Tibial nerve (tissue), 4 donors: ENCODE measurements around the gene SLC46A1. TPM values are rescaled to one million over a fixed set of nuclear protein-coding genes. Genes with fewer than 3 reads are reported as not detected.

ENCODE experiments used
- DNase-seq, 2 donors: peaks; one replicate each; pipeline ENCODE4 v3.0.0-alpha.2; 2019; ENCODE audit warnings: low spot score in 2 of 2
- H3K27ac ChIP-seq, 4 donors: fragments of 200-600 bp; sonication (generic) in 3 of 4; one replicate each; pipeline ENCODE4 v1.5.1; 2017 to 2019; ENCODE audit warnings: mild to moderate bottlenecking in 1 of 4
- H3K27me3 ChIP-seq, 2 donors: fragments of 200-600 bp; sonication (generic) in 1 of 2; one replicate each; pipeline versions ENCODE4 v1.5.1 to v1.6.0; 2017 to 2019
- H3K36me3 ChIP-seq, 3 donors: fragments of 200-600 bp; sonication (generic); one replicate each; pipeline ENCODE4 v1.5.1; 2018 to 2019
- H3K4me1 ChIP-seq, 4 donors: fragments of 200-600 bp; sonication (generic) in 3 of 4; one replicate each; pipeline ENCODE4 v1.5.1; 2017 to 2019
- H3K4me3 ChIP-seq, 4 donors: fragments of 200-600 bp; sonication (generic) in 3 of 4; one replicate each; pipeline ENCODE4 v1.5.1; 2017 to 2019; ENCODE audit warnings: mild to moderate bottlenecking in 1 of 4, moderate library complexity in 1 of 4
- H3K9me3 ChIP-seq, 4 donors: fragments of 200-600 bp; sonication (generic) in 3 of 4; one replicate each; pipeline ENCODE4 v1.5.1; 2017 to 2019
- CTCF ChIP-seq, 5 experiments: fragments of 200-600 bp in 3 of 5; fragments of 450-650 bp in 2 of 5; sonication (generic) in 3 of 5; IDR thresholded peaks; one replicate each; pipeline ENCODE4 v1.5.1; 2016 to 2019; ENCODE audit warnings: antibody characterized with exemption in 5 of 5, mild to moderate bottlenecking in 3 of 5, moderate library complexity in 2 of 5
- EP300 ChIP-seq, 2 donors: sonication (generic); formaldehyde crosslinking; IDR thresholded peaks; one replicate each; pipeline ENCODE4 v1.6.1; 2017; ENCODE audit warnings: antibody characterized with exemption in 2 of 2, mild to moderate bottlenecking in 1 of 2
- POLR2A ChIP-seq, 2 donors: fragments of 450-650 bp; IDR thresholded peaks; one replicate each; pipeline ENCODE4 v1.6.1; 2017; ENCODE audit warnings: antibody characterized with exemption in 2 of 2, mild to moderate bottlenecking in 2 of 2, moderate library complexity in 2 of 2
- WGBS, 2 donors: methylation state at CpG; one replicate each; pipeline ENCODE4 v1.1.5; 2018; 5-methylcytosine and 5-hydroxymethylcytosine counted together
- total RNA-seq, 4 donors: library from RNA; depleted of rRNA; stranded (reverse); fragments of >200 nt; gene quantifications; one replicate each; pipeline ENCODE4 v1.1.0, GENCODE V29; 2016

The SLC46A1 gene
- total RNA-seq, 4 donors from 2014 or later: 5.0 to 10.8 (median 6.4) TPM

DNA sequence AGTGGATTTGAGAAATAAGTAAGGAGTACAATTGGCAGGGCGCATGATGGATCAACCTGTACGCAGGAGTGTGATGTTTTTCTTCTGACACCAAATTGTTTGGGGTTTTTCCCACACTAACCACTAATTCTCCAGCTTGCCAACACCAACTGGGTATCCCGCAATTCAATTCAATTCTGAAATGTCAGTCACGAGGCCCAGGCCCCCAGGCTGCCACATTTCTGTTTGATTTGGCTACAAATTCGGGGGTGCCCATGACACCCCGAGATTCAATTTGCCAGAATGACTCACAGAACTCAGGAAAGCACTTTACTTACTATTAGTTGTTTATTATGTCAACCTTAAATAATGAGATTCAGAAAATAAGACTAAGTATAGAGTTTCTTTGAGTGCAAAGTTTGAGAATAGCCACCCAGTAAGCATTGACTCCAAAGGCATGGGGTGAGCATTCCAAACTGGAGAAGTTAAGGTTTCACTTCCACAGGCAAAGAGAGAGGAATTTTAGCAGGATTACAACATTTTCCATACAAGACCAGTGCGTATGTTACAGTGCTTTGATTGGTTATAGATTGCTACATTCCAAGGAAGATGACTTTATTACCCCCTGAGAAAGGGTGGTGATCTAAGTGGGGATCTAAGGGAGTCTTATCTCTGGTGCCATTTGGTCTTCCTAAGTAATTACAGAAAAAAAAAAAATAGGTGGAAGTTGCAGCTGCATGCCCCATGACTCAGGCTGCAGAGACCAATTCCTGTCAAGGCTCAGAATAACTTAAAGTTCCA lies 11.5 kb downstream of the SLC46A1 start:
- peaks cover 0 to 98% (median 0%) of the 10 kb centered on the region in 3 donors for H3K36me3 ChIP-seq
- DNase-seq: no peak
- no peak overlapping the region for H3K27ac ChIP-seq
- H3K27me3 ChIP-seq: no peaks in the 10 kb centered on the region
- H3K9me3 ChIP-seq: no peaks in the 10 kb centered on the region
- TF ChIP-seq POLR2A (IDR thresholded peaks at IDR 0.05) (no peak), EP300 (IDR thresholded peaks at IDR 0.05) (no peak), CTCF (IDR thresholded peaks at IDR 0.05) (no peak)
- 79 to 88% methylated on average over 7 of the region's 7 CpGs for WGBS, 2 donors
- H3K4me3 ChIP-seq: no peak overlapping the region
- H3K4me1 ChIP-seq: peaks cover 0 to 2% (median 0%) of the 10 kb centered on the region in 4 donors

GRCh38 chr17:28392491-28392890 lies 13.5 kb downstream of the SLC46A1 start:
- Histone ChIP-seq H3K27ac (no peak overlapping the region), H3K9me3 (no peaks in the 10 kb centered on the region), H3K27me3 (no peaks in the 10 kb centered on the region), H3K36me3 (peaks cover 0 to 98% (median 7%) of the 10 kb centered on the region in 3 donors), H3K4me3 (no peak overlapping the region), H3K4me1 (no peaks in the 10 kb centered on the region)
- TF ChIP-seq POLR2A (IDR thresholded peaks at IDR 0.05) (no peak), EP300 (IDR thresholded peaks at IDR 0.05) (no peak), CTCF (IDR thresholded peaks at IDR 0.05) (no peak)
- no peak for DNase-seq
- 67 to 71% methylated on average over 10 of the region's 10 CpGs for WGBS, 2 donors

- Histone ChIP-seq H3K27ac (no peak overlapping the region), H3K4me1 (no peaks in the 10 kb centered on the region), H3K27me3 (no peaks in the 10 kb centered on the region), H3K36me3 (peaks cover 0 to 91% (median 7%) of the 10 kb centered on the region in 3 donors), H3K4me3 (no peak overlapping the region), H3K9me3 (no peaks in the 10 kb centered on the region)
- TF ChIP-seq EP300 (IDR thresholded peaks at IDR 0.05) (no peak), POLR2A (IDR thresholded peaks at IDR 0.05) (no peak), CTCF (IDR thresholded peaks at IDR 0.05) (no peak)
- WGBS, 2 donors: 68 to 69% methylated on average over 2 of the region's 2 CpGs
- no peak for DNase-seq
These were observed 14.6 kb downstream of the SLC46A1 start for GRCh38 chr17:28391401-28391800.

DNA sequence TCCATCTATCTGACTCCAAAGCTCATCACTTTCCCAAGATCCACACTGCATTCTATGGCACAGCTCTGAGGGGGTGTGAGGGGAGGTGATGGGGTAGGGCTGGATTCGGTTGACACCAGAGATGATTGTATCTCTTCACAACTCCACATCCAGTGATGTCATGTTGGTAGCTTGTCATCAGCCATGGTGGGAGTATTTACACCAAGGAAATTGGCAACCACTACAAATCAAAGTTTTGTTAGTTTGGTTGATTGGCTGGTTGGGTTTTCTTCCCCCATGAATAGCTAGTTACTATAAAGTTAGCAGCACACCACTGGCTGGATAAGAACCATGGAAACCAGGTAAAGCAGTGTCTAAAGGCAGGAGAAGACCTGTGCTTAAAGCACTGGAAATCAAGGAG lies 15.0 kb downstream of the SLC46A1 start:
- no peaks in the 10 kb centered on the region for H3K9me3 ChIP-seq
- peaks cover 0 to 91% (median 7%) of the 10 kb centered on the region in 3 donors for H3K36me3 ChIP-seq

More for the DNA sequence above, 15.0 kb downstream of the SLC46A1 start:
- H3K4me3 ChIP-seq: no peak overlapping the region
- H3K27me3 ChIP-seq: no peaks in the 10 kb centered on the region
- H3K27ac ChIP-seq: no peak overlapping the region
- TF ChIP-seq CTCF (IDR thresholded peaks at IDR 0.05): no peak
- no peak for TF ChIP-seq POLR2A (IDR thresholded peaks at IDR 0.05)
- no peak for TF ChIP-seq EP300 (IDR thresholded peaks at IDR 0.05)
- no peak for DNase-seq
- 92 to 94% methylated on average over 1 of the region's 1 CpG for WGBS, 2 donors
- no peaks in the 10 kb centered on the region for H3K4me1 ChIP-seq
